Thymus (tissue), 11 donors: ENCODE measurements around the gene P4HB. TPM values are rescaled to one million over a fixed set of nuclear protein-coding genes. Genes with fewer than 3 reads are reported as not detected.
A peak's percentile ranks its signal among the peaks of the same experiment; 100 is the strongest.

ENCODE experiments used
- DNase-seq, 9 donors: peaks; one replicate each; pipeline ENCODE4 v3.0.0-alpha.2; 2013; ENCODE audit warnings: low spot score in 9 of 9, low read depth in 6 of 9, missing footprints in 1 of 9
- H3K27ac ChIP-seq, 2 donors: one replicate each; pipeline ENCODE4 v1.5.1; 2013; ENCODE audit warnings: control low read depth in 1 of 2, low read depth in 1 of 2, low read length in 1 of 2, mild to moderate bottlenecking in 1 of 2, moderate library complexity in 1 of 2
- H3K27me3 ChIP-seq, 2 donors: one replicate each; pipeline ENCODE4 v1.5.1; 2013; ENCODE audit warnings: low read length in 1 of 2; ENCODE audit not compliant: control insufficient read depth in 2 of 2, insufficient read depth in 1 of 2
- H3K36me3 ChIP-seq, 2 donors: one replicate each; pipeline ENCODE4 v1.5.1; 2013; ENCODE audit warnings: low read length in 1 of 2, mild to moderate bottlenecking in 1 of 2, moderate library complexity in 1 of 2; ENCODE audit not compliant: control insufficient read depth in 2 of 2, insufficient read depth in 2 of 2
- H3K4me1 ChIP-seq, 2 donors: one replicate each; pipeline ENCODE4 v1.5.1; 2013; ENCODE audit warnings: low read length in 2 of 2; ENCODE audit not compliant: control insufficient read depth in 2 of 2, insufficient read depth in 2 of 2
- H3K4me3 ChIP-seq, 2 donors: one replicate each; pipeline ENCODE4 v1.5.1; 2013; ENCODE audit warnings: low read length in 2 of 2, control low read depth in 1 of 2, mild to moderate bottlenecking in 1 of 2
- H3K9me3 ChIP-seq, 2 donors: one replicate each; pipeline ENCODE4 v1.5.1; 2013; ENCODE audit warnings: low read length in 1 of 2, mild to moderate bottlenecking in 1 of 2; ENCODE audit not compliant: control insufficient read depth in 2 of 2, insufficient read depth in 1 of 2
- WGBS: extraction: QIAGEN DNeasy Blood & Tissue Kit; methylation state at CpG from one replicate; pipeline ENCODE4 v1.1.7; 2013; 5-methylcytosine and 5-hydroxymethylcytosine counted together
- polyA plus RNA-seq: library from polyadenylated mRNA; stranded (reverse); fragments of 200-250 nt; gene quantifications from one replicate; pipeline ENCODE4 v1.2.3, GENCODE V29; 2013
- total RNA-seq: library from RNA; stranded (reverse); fragments of 120-200 nt; gene quantifications from one replicate; pipeline ENCODE4 v1.2.4, GENCODE V29; 2013
- donor health status: healthy.

P4HB gene
- total and polyA plus RNA-seq, 2 donors, result 210 to 219 TPM

- peak in 8 of 9 donors; percentile 62 to 93 (median 83) for DNase-seq
- H3K27ac ChIP-seq, result peak overlapping the region; percentile 91
- peaks cover 0 to 2% of the 10 kb centered on the region in 2 donors for H3K27me3 ChIP-seq
- under 1% methylated on average over 86 of the region's 86 CpGs for WGBS
- H3K4me3 ChIP-seq, result peak overlapping the region; percentile 78 to 96
- H3K4me1 ChIP-seq, result peaks cover 5 to 49% of the 10 kb centered on the region in 2 donors
- peaks cover 27 to 35% of the 10 kb centered on the region in 2 donors for H3K36me3 ChIP-seq
- H3K9me3 ChIP-seq, result no peaks in the 10 kb centered on the region
These were observed 11.3 kb upstream of the P4HB start for GRCh38 chr17:81871387-81872230.

- DNase-seq, result no peak
These were observed 10.6 kb upstream of the P4HB start, which contains the start of gene ARHGDIA for GRCh38 chr17:81870981-81871386. TSS of gene ARHGDIA (minus strand) at chr17:81871337. CDS start at chr17:81869930, 1,407 bp downstream.

GRCh38 chr17:81870131-81870980 lies 10.0 kb upstream of the P4HB start:
- Histone ChIP-seq H3K9me3 (no peaks in the 10 kb centered on the region), H3K27me3 (peaks cover 0 to 2% of the 10 kb centered on the region in 2 donors), H3K4me3 (peak overlapping the region; percentile 78 to 96), H3K36me3 (peaks cover 37 to 43% of the 10 kb centered on the region in 2 donors), H3K27ac (peak overlapping the region; percentile 90 to 91), H3K4me1 (peaks cover 5 to 50% of the 10 kb centered on the region in 2 donors)
- peak in 2 of 9 donors; percentile 31 to 54 for DNase-seq
- under 1% methylated on average over 65 of the region's 65 CpGs for WGBS

More at GRCh38 chr17:81870981-81871386, 10.6 kb upstream of the P4HB start, which contains the start of gene ARHGDIA:
- under 1% methylated on average over 64 of the region's 64 CpGs for WGBS
- Histone ChIP-seq H3K4me1 (peaks cover 5 to 50% of the 10 kb centered on the region in 2 donors), H3K36me3 (peaks cover 31 to 37% of the 10 kb centered on the region in 2 donors), H3K4me3 (peak within 1 kb of the TSS; percentile 78 to 96), H3K27me3 (peaks cover 0 to 2% of the 10 kb centered on the region in 2 donors), H3K9me3 (no peaks in the 10 kb centered on the region), H3K27ac (peak within 1 kb of the TSS; percentile 91)

- Histone ChIP-seq H3K4me3 (peak overlapping the region; percentile 78 to 96), H3K36me3 (peaks cover 38 to 44% of the 10 kb centered on the region in 2 donors), H3K27ac (peak overlapping the region; percentile 90 to 91), H3K27me3 (peaks cover 0 to 2% of the 10 kb centered on the region in 2 donors), H3K9me3 (no peaks in the 10 kb centered on the region), H3K4me1 (peaks cover 5 to 50% of the 10 kb centered on the region in 2 donors)
- WGBS, result 59% methylated on average over 52 of the region's 52 CpGs
- peak in 2 of 9 donors; percentile 31 to 42 for DNase-seq
These were observed 9.1 kb upstream of the P4HB start for GRCh38 chr17:81869221-81870130.

GRCh38 chr17:81868674-81869220 lies 8.4 kb upstream of the P4HB start:
- Histone ChIP-seq H3K9me3 (no peaks in the 10 kb centered on the region), H3K36me3 (peaks cover 42 to 44% of the 10 kb centered on the region in 2 donors), H3K4me1 (peaks cover 5 to 48% of the 10 kb centered on the region in 2 donors), H3K27ac (peak overlapping the region in 1 of 2 donors; percentile 33), H3K4me3 (no peak overlapping the region), H3K27me3 (peaks cover 0 to 2% of the 10 kb centered on the region in 2 donors)
- no peak for DNase-seq
- 92% methylated on average over 30 of the region's 30 CpGs for WGBS

GRCh38 chr17:81867991-81868673 lies 7.8 kb upstream of the P4HB start:
- peaks cover 44% of the 10 kb centered on the region in 2 donors for H3K36me3 ChIP-seq
- WGBS, result 94% methylated on average over 28 of the region's 28 CpGs
- DNase-seq, result no peak
- H3K27ac ChIP-seq, result peak overlapping the region in 1 of 2 donors; percentile 47
- H3K27me3 ChIP-seq, result peaks cover 0 to 2% of the 10 kb centered on the region in 2 donors
- no peaks in the 10 kb centered on the region for H3K9me3 ChIP-seq
- peaks cover 5 to 46% of the 10 kb centered on the region in 2 donors for H3K4me1 ChIP-seq
- no peak overlapping the region for H3K4me3 ChIP-seq

- H3K27me3 ChIP-seq, result peaks cover 0 to 2% of the 10 kb centered on the region in 2 donors
- no peak for DNase-seq
- H3K36me3 ChIP-seq, result peaks cover 45 to 47% of the 10 kb centered on the region in 2 donors
- H3K4me3 ChIP-seq, result no peak overlapping the region
- H3K4me1 ChIP-seq, result peaks cover 5 to 40% of the 10 kb centered on the region in 2 donors
- H3K27ac ChIP-seq, result peak overlapping the region in 1 of 2 donors; percentile 47
- no peaks in the 10 kb centered on the region for H3K9me3 ChIP-seq
- 70% methylated on average over 23 of the region's 23 CpGs for WGBS
These were observed 7.0 kb upstream of the P4HB start for GRCh38 chr17:81867170-81867990.
